Lung (tissue), 12 donors: ENCODE data around the gene CLSTN2. TPM values are rescaled to one million over a fixed set of nuclear protein-coding genes. Genes with fewer than 3 reads are reported as not detected.

Experiments
- ATAC-seq: fragments of 200-7000 bp; cut with Tn5 transposase; one replicate; pipeline ENCODE4 v1.9.1; 2020; ENCODE audit warnings: moderate number of reproducible peaks; ENCODE audit not compliant: insufficient read depth, low FRiP score
- DNase-seq, 3 donors: peaks; one replicate each; pipeline ENCODE4 v3.0.0-alpha.2; 2013 to 2017
- H3K27ac ChIP-seq, 2 donors: one replicate each; pipeline ENCODE4 v1.5.1; 2013; ENCODE audit warnings: mild to moderate bottlenecking in 2 of 2, moderate library complexity in 2 of 2, control low read depth in 1 of 2, inconsistent platforms in 1 of 2, low read depth in 1 of 2, low read length in 1 of 2
- H3K27me3 ChIP-seq, 3 donors: one replicate each; pipeline ENCODE4 v1.5.1; 2013; ENCODE audit warnings: low read length in 2 of 3; ENCODE audit not compliant: control insufficient read depth in 3 of 3, insufficient read depth in 3 of 3
- H3K36me3 ChIP-seq, 4 donors: one replicate each; pipeline ENCODE4 v1.5.1; 2013; ENCODE audit warnings: low read length in 4 of 4, mild to moderate bottlenecking in 1 of 4, moderate library complexity in 1 of 4; ENCODE audit not compliant: control insufficient read depth in 4 of 4, insufficient read depth in 4 of 4
- H3K4me1 ChIP-seq, 5 donors: one replicate each; pipeline ENCODE4 v1.5.1; 2013; ENCODE audit warnings: low read length in 5 of 5, mild to moderate bottlenecking in 2 of 5, moderate library complexity in 1 of 5; ENCODE audit not compliant: control insufficient read depth in 5 of 5, insufficient read depth in 5 of 5
- H3K4me3 ChIP-seq: one replicate; pipeline ENCODE4 v1.5.1; 2013; ENCODE audit warnings: mild to moderate bottlenecking, control low read depth, moderate library complexity
- H3K9ac ChIP-seq, 2 donors: one replicate each; pipeline ENCODE4 v1.5.1; 2013; ENCODE audit warnings: low read length in 2 of 2, control low read depth in 1 of 2; ENCODE audit not compliant: insufficient read depth in 1 of 2
- H3K9me3 ChIP-seq, 4 donors: one replicate each; pipeline ENCODE4 v1.5.1; 2013; ENCODE audit warnings: low read length in 3 of 4, mild to moderate bottlenecking in 1 of 4, moderate library complexity in 1 of 4; ENCODE audit not compliant: control insufficient read depth in 4 of 4, insufficient read depth in 3 of 4
- WGBS, 2 donors: extraction: QIAGEN DNeasy Blood & Tissue Kit; methylation state at CpG; one replicate each; pipeline ENCODE4 v1.1.7; 2013; 5-methylcytosine and 5-hydroxymethylcytosine counted together
- polyA plus RNA-seq, 2 donors: library from polyadenylated mRNA; stranded (reverse); fragments of 200-250 nt; gene quantifications; one replicate each; pipeline ENCODE4 v1.2.1, GENCODE V29; 2013
- total RNA-seq, 2 donors: library from RNA; depleted of rRNA in 1 of 2; stranded (reverse); fragments of >200 nt in 1 of 2; gene quantifications; one replicate each; pipeline ENCODE4 v1.2.1, GENCODE V29; 2014 to 2021
- TF ChIP-seq, protein P1 (sequence below): IDR thresholded peaks from 2 replicates; pipeline ENCODE4 v1.5.1; 2012; ENCODE audit warnings: mild to moderate bottlenecking; ENCODE audit errors: control extremely low read depth, extremely low read depth
- donor health status: control.
- donor health status: control.
- donor health status: Bipolar disorder and iron deficiency.
- donor health status: healthy.
- donor health status: DM: yes; HTN: yes; CAD: no.

The CLSTN2 gene
- total and polyA plus RNA-seq, 4 donors = 0.07 to 2.4 (median 1.3) TPM

GRCh38 chr3:140023616-140024530 lies 88.9 kb downstream of the CLSTN2 start:
- no peaks in the 10 kb centered on the region for H3K27me3 ChIP-seq
- H3K9ac ChIP-seq = no peak overlapping the region
- H3K9me3 ChIP-seq = no peaks in the 10 kb centered on the region
- ATAC-seq (no peak), DNase-seq (peak; percentile 16 to 42 (median 25))
- H3K4me1 ChIP-seq = peaks cover 0 to 3% (median 0%) of the 10 kb centered on the region in 5 donors
- H3K4me3 ChIP-seq = no peak overlapping the region
- TF ChIP-seq, protein P1, sequence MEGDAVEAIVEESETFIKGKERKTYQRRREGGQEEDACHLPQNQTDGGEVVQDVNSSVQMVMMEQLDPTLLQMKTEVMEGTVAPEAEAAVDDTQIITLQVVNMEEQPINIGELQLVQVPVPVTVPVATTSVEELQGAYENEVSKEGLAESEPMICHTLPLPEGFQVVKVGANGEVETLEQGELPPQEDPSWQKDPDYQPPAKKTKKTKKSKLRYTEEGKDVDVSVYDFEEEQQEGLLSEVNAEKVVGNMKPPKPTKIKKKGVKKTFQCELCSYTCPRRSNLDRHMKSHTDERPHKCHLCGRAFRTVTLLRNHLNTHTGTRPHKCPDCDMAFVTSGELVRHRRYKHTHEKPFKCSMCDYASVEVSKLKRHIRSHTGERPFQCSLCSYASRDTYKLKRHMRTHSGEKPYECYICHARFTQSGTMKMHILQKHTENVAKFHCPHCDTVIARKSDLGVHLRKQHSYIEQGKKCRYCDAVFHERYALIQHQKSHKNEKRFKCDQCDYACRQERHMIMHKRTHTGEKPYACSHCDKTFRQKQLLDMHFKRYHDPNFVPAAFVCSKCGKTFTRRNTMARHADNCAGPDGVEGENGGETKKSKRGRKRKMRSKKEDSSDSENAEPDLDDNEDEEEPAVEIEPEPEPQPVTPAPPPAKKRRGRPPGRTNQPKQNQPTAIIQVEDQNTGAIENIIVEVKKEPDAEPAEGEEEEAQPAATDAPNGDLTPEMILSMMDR = no peak
- H3K27ac ChIP-seq = no peak overlapping the region
- no peaks in the 10 kb centered on the region for H3K36me3 ChIP-seq
- 63 to 78% methylated on average over 12 of the region's 12 CpGs for WGBS, 2 donors

DNA sequence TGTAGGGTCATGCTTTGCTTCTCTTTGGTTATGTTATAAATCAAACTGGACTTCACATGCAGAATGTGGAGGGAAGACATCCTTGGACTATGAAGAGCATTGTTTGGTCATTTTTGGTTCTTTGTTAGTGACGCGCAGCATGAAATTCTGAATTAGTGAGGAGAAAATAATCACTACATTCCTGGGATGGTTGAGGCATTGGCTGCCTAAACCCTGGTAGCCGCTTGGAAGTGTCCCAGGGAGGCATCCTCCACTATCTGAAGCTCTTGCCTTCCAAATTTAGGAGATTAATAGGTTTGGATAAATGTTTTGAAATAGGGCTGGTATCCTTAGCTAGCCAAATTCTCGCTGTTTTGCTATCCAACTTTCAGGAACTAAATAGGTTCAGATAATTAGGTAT lies 96.2 kb downstream of the CLSTN2 start:
- TF ChIP-seq, protein P1 = no peak
- 88 to 90% methylated on average over 4 of the region's 4 CpGs for WGBS, 2 donors
- H3K9me3 ChIP-seq = no peaks in the 10 kb centered on the region

GRCh38 chr3:140034058-140034457 lies 99.1 kb downstream of the CLSTN2 start:
- Histone ChIP-seq H3K9ac (no peak overlapping the region), H3K36me3 (no peaks in the 10 kb centered on the region)

More for the DNA sequence above, 96.2 kb downstream of the CLSTN2 start:
- Histone ChIP-seq H3K9ac (no peak overlapping the region), H3K4me3 (no peak overlapping the region), H3K4me1 (no peaks in the 10 kb centered on the region), H3K27me3 (no peaks in the 10 kb centered on the region), H3K27ac (no peak overlapping the region), H3K36me3 (no peaks in the 10 kb centered on the region)
- ATAC-seq = no peak
- no peak for DNase-seq

More at GRCh38 chr3:140034058-140034457, 99.1 kb downstream of the CLSTN2 start:
- Histone ChIP-seq H3K9me3 (no peaks in the 10 kb centered on the region), H3K4me3 (no peak overlapping the region), H3K4me1 (no peaks in the 10 kb centered on the region), H3K27ac (no peak overlapping the region), H3K27me3 (peaks cover 0 to 3% (median 0%) of the 10 kb centered on the region in 3 donors)
- DNase-seq (no peak), ATAC-seq (no peak)
- TF ChIP-seq, protein P1 = no peak
